HEK293 (cell line): ENCODE measurements around the gene ODAPH.

Source experiments
- ATF2 ChIP-seq: fragments of 450-650 bp; formaldehyde crosslinking; IDR thresholded peaks from 2 replicates; pipeline ENCODE4 v1.5.1; 2016; ENCODE audit warnings: missing biosample characterization, missing genetic modification characterization, low read depth
- KLF10 ChIP-seq: fragments of 450-650 bp; IDR thresholded peaks from 2 replicates; pipeline ENCODE4 v1.5.1; 2018; ENCODE audit warnings: missing biosample characterization, mild to moderate bottlenecking, missing genetic modification characterization
- MEIS1 ChIP-seq: sonication (generic); formaldehyde crosslinking; IDR thresholded peaks from 2 replicates; pipeline ENCODE4 v1.8.1; 2022; ENCODE audit warnings: missing genetic modification reagents, mild to moderate bottlenecking, borderline replicate concordance
- MZF1 ChIP-seq: fragments of 450-650 bp; formaldehyde crosslinking; IDR thresholded peaks from 2 replicates; pipeline ENCODE4 v1.5.1; 2017; ENCODE audit warnings: missing biosample characterization, missing genetic modification characterization, borderline replicate concordance
- TCF7L2 ChIP-seq: IDR thresholded peaks from 2 replicates; pipeline ENCODE4 v1.6.1; 2011; ENCODE audit warnings: low read depth, mild to moderate bottlenecking, inconsistent platforms, low read length, moderate library complexity, borderline replicate concordance
- ZBTB8A ChIP-seq: fragments of 450-650 bp; formaldehyde crosslinking; IDR thresholded peaks from 2 replicates; pipeline ENCODE4 v1.5.1; 2016; ENCODE audit warnings: missing biosample characterization, missing genetic modification characterization
- ZFP37 ChIP-seq: fragments of 450-650 bp; formaldehyde crosslinking; IDR thresholded peaks from 2 replicates; pipeline ENCODE4 v1.5.1; 2016; ENCODE audit warnings: missing biosample characterization, missing genetic modification characterization
- ZNF132 ChIP-seq: fragments of 450-650 bp; formaldehyde crosslinking; IDR thresholded peaks from 2 replicates; pipeline ENCODE4 v1.5.1; 2017; ENCODE audit warnings: missing biosample characterization, missing genetic modification characterization, borderline replicate concordance
- ZNF146 ChIP-seq: fragments of 450-650 bp; formaldehyde crosslinking; IDR thresholded peaks from 2 replicates; pipeline ENCODE4 v1.5.1; 2016; ENCODE audit warnings: missing biosample characterization, missing genetic modification characterization
- ZNF16 ChIP-seq: fragments of 450-650 bp; formaldehyde crosslinking; IDR thresholded peaks from 2 replicates; pipeline ENCODE4 v1.5.1; 2016; ENCODE audit warnings: low read depth, missing biosample characterization, missing genetic modification characterization
- ZNF214 ChIP-seq: fragments of 450-650 bp; formaldehyde crosslinking; IDR thresholded peaks from 2 replicates; pipeline ENCODE4 v1.5.1; 2017; ENCODE audit warnings: missing biosample characterization, mild to moderate bottlenecking, missing genetic modification characterization, borderline replicate concordance
- ZNF26 ChIP-seq: fragments of 450-650 bp; formaldehyde crosslinking; IDR thresholded peaks from 2 replicates; pipeline ENCODE4 v1.5.1; 2016; ENCODE audit warnings: missing biosample characterization, missing genetic modification characterization
- ZNF350 ChIP-seq: fragments of 450-650 bp; formaldehyde crosslinking; IDR thresholded peaks from 2 replicates; pipeline ENCODE4 v1.5.0; 2017; ENCODE audit warnings: missing biosample characterization, mild to moderate bottlenecking, missing genetic modification characterization
- ZNF362 ChIP-seq: fragments of 450-650 bp; formaldehyde crosslinking; IDR thresholded peaks from 2 replicates; pipeline ENCODE4 v1.5.1; 2016; ENCODE audit warnings: missing biosample characterization, missing genetic modification characterization
- ZNF394 ChIP-seq: fragments of 450-650 bp; formaldehyde crosslinking; IDR thresholded peaks from 2 replicates; pipeline ENCODE4 v1.5.1; 2016; ENCODE audit warnings: missing biosample characterization, missing genetic modification characterization, mild to moderate bottlenecking, moderate library complexity, borderline replicate concordance
- ZNF398 ChIP-seq: fragments of 450-650 bp; formaldehyde crosslinking; IDR thresholded peaks from 2 replicates; pipeline ENCODE4 v1.5.1; 2017; ENCODE audit warnings: missing biosample characterization, missing genetic modification characterization
- ZNF433 ChIP-seq: fragments of 450-650 bp; formaldehyde crosslinking; IDR thresholded peaks from 2 replicates; pipeline ENCODE4 v1.5.1; 2016; ENCODE audit warnings: missing biosample characterization, missing genetic modification characterization, low read depth
- ZNF449 ChIP-seq: fragments of 450-650 bp; formaldehyde crosslinking; IDR thresholded peaks from 2 replicates; pipeline ENCODE4 v1.5.1; 2017; ENCODE audit warnings: missing biosample characterization, mild to moderate bottlenecking, missing genetic modification characterization, moderate library complexity
- ZNF48 ChIP-seq: fragments of 450-650 bp; formaldehyde crosslinking; IDR thresholded peaks from 2 replicates; pipeline ENCODE4 v1.5.1; 2016; ENCODE audit warnings: missing biosample characterization, missing genetic modification characterization
- ZNF513 ChIP-seq: fragments of 450-650 bp; IDR thresholded peaks from 2 replicates; pipeline ENCODE4 v1.5.1; 2018; ENCODE audit warnings: missing biosample characterization, missing genetic modification characterization
- ZNF544 ChIP-seq: fragments of 450-650 bp; formaldehyde crosslinking; IDR thresholded peaks from 2 replicates; pipeline ENCODE4 v1.5.0; 2017; ENCODE audit warnings: missing biosample characterization, missing genetic modification characterization
- ZNF561 ChIP-seq: fragments of 450-650 bp; IDR thresholded peaks from 2 replicates; pipeline ENCODE4 v1.5.1; 2018; ENCODE audit warnings: missing biosample characterization, missing genetic modification characterization, borderline replicate concordance
- ZNF585B ChIP-seq: fragments of 450-650 bp; formaldehyde crosslinking; IDR thresholded peaks from 2 replicates; pipeline ENCODE4 v1.5.1; 2016; ENCODE audit warnings: missing biosample characterization, missing genetic modification characterization
- ZNF624 ChIP-seq: fragments of 450-650 bp; formaldehyde crosslinking; IDR thresholded peaks from 2 replicates; pipeline ENCODE4 v1.5.1; 2017; ENCODE audit warnings: missing biosample characterization, missing genetic modification characterization
- ZNF645 ChIP-seq: fragments of 450-650 bp; formaldehyde crosslinking; IDR thresholded peaks from 2 replicates; pipeline ENCODE4; 2016; ENCODE audit warnings: missing biosample characterization, missing genetic modification characterization

The ODAPH gene

GRCh38 chr4:75514131-75514948, 41.5 kb upstream of the ODAPH start, which contains the start of the genes RCHY1 and THAP6 (continued):
- TF ChIP-seq ZNF146 (no peak), ZFP37 (tag by site-specific recombination) (peak; percentile 68; the same call in 1 of the 2 replicates), ZNF544 (tag by site-specific recombination) (no peak), ATF2 (tag by site-specific recombination) (no peak), ZBTB8A (tag by site-specific recombination) (peak; percentile 65), ZNF449 (tag by site-specific recombination) (0 out of 2 replicates have a peak, but pooled peaks have one; percentile 15), ZNF48 (no peak), ZNF26 (tag by site-specific recombination) (no peak), ZNF398 (no peak), ZNF214 (no peak), ZNF350 (tag by site-specific recombination) (no peak), ZNF394 (tag by site-specific recombination) (peak; percentile 54), ZNF433 (tag by site-specific recombination) (no peak), ZNF561 (no peak; the same call in 1 of the 2 replicates), ZNF624 (tag by site-specific recombination) (no peak), ZNF16 (tag by site-specific recombination) (no peak), MZF1 (tag by site-specific recombination) (no peak), MEIS1 (CRISPR knock-in tag) (no peak), TCF7L2 (no peak), ZNF645 (tag by site-specific recombination) (no peak), ZNF513 (tag by site-specific recombination) (no peak), KLF10 (tag by site-specific recombination) (no peak), ZNF362 (no peak), ZNF132 (no peak), ZNF585B (tag by site-specific recombination) (no peak)
